Liver (tissue), 9 donors: ENCODE results near the gene ELAVL2. TPM values are rescaled to one million over a fixed set of nuclear protein-coding genes. Genes with fewer than 3 reads are reported as not detected.

Experiments
- DNase-seq: peaks from one replicate; pipeline ENCODE4 v3.0.0-alpha.2; 2017; ENCODE audit warnings: low spot score
- H3K27ac ChIP-seq, 2 donors: one replicate each; pipeline ENCODE4 v1.7.0; 2013; ENCODE audit warnings: inconsistent platforms in 2 of 2, low read length in 2 of 2, control low read depth in 1 of 2, low read depth in 1 of 2, mild to moderate bottlenecking in 1 of 2
- H3K27me3 ChIP-seq, 4 donors: one replicate each; pipeline versions ENCODE4 v1.6.1 to v1.7.0; 2013; ENCODE audit warnings: low read length in 3 of 4, inconsistent platforms in 1 of 4, mild to moderate bottlenecking in 1 of 4, moderate library complexity in 1 of 4; ENCODE audit not compliant: control insufficient read depth in 4 of 4, insufficient read depth in 4 of 4
- H3K36me3 ChIP-seq, 4 donors: one replicate each; pipeline versions ENCODE4 v1.6.1 to v1.7.0; 2013; ENCODE audit warnings: low read length in 3 of 4, mild to moderate bottlenecking in 3 of 4, low read depth in 1 of 4, moderate library complexity in 1 of 4; ENCODE audit not compliant: control insufficient read depth in 4 of 4, insufficient read depth in 3 of 4
- H3K4me1 ChIP-seq, 4 donors: one replicate each; pipeline versions ENCODE4 v1.6.1 to v1.7.0; 2013; ENCODE audit warnings: low read length in 3 of 4, mild to moderate bottlenecking in 3 of 4, moderate library complexity in 1 of 4; ENCODE audit not compliant: control insufficient read depth in 4 of 4, insufficient read depth in 4 of 4
- H3K4me3 ChIP-seq, 3 donors: one replicate each; pipeline versions ENCODE4 v1.6.1 to v1.7.0; 2013; ENCODE audit warnings: low read length in 3 of 3, control low read depth in 1 of 3, low read depth in 1 of 3, mild to moderate bottlenecking in 1 of 3
- H3K9ac ChIP-seq, 2 donors: one replicate each; pipeline ENCODE4 v1.7.0; 2013; ENCODE audit warnings: low read length in 2 of 2, mild to moderate bottlenecking in 2 of 2, moderate library complexity in 2 of 2, control low read depth in 1 of 2, low read depth in 1 of 2
- H3K9me3 ChIP-seq, 4 donors: one replicate each; pipeline versions ENCODE4 v1.6.1 to v1.7.0; 2013; ENCODE audit warnings: low read length in 3 of 4; ENCODE audit not compliant: control insufficient read depth in 4 of 4
- ATF3 ChIP-seq: IDR thresholded peaks from 2 replicates; pipeline ENCODE4 v1.6.1; 2016; ENCODE audit warnings: antibody characterized with exemption
- CTCF ChIP-seq: fragments of 150-350 bp; IDR thresholded peaks from 2 replicates; pipeline ENCODE4 v1.5.1; 2017; ENCODE audit warnings: improper control_type of control experiment, low read depth, low read length; ENCODE audit not compliant: missing input control
- EGR1 ChIP-seq, 2 donors: IDR thresholded peaks; 2 replicates each; pipeline ENCODE4 v1.6.1; 2016 to 2018; ENCODE audit warnings: antibody characterized with exemption in 2 of 2, low read depth in 2 of 2
- FOXA1 ChIP-seq: IDR thresholded peaks from 2 replicates; pipeline ENCODE4 v1.6.1; 2016; ENCODE audit warnings: antibody characterized with exemption
- FOXA2 ChIP-seq: IDR thresholded peaks from 2 replicates; pipeline ENCODE4 v1.6.1; 2016; ENCODE audit warnings: antibody characterized with exemption
- GABPA ChIP-seq, 2 donors: IDR thresholded peaks in 1 of 2; conservative IDR thresholded peaks in 1 of 2; 2 replicates each; pipeline ENCODE4 v1.6.1; 2016; ENCODE audit warnings: antibody characterized with exemption in 2 of 2, mild to moderate bottlenecking in 1 of 2, moderate library complexity in 1 of 2
- JUND ChIP-seq, 2 donors: IDR thresholded peaks; 2 replicates each; pipeline ENCODE4 v1.6.1; 2016; ENCODE audit warnings: antibody characterized with exemption in 2 of 2
- MAX ChIP-seq: IDR thresholded peaks from 2 replicates; pipeline ENCODE4 v1.6.1; 2016; ENCODE audit warnings: antibody characterized with exemption
- NR2F2 ChIP-seq: IDR thresholded peaks from 2 replicates; pipeline ENCODE4 v1.6.1; 2016; ENCODE audit warnings: antibody characterized with exemption
- RAD21 ChIP-seq, 2 donors: IDR thresholded peaks; 2 replicates each; pipeline ENCODE4 v1.6.1; 2016; ENCODE audit warnings: antibody characterized with exemption in 2 of 2, mild to moderate bottlenecking in 2 of 2
- REST ChIP-seq: IDR thresholded peaks from 2 replicates; pipeline ENCODE4 v1.6.1; 2016; ENCODE audit warnings: antibody characterized with exemption, mild to moderate bottlenecking
- TAF1 ChIP-seq: conservative IDR thresholded peaks from 2 replicates; pipeline ENCODE4 v1.6.1; 2016; ENCODE audit warnings: antibody characterized with exemption, mild to moderate bottlenecking
- ZBTB33 ChIP-seq: IDR thresholded peaks from 2 replicates; pipeline ENCODE4 v1.6.1; 2016; ENCODE audit warnings: antibody characterized with exemption
- WGBS: extraction: QIAGEN DNeasy Blood & Tissue Kit; methylation state at CpG from one replicate; pipeline ENCODE4 v1.1.7; 2013; 5-methylcytosine and 5-hydroxymethylcytosine counted together
- polyA plus RNA-seq, 2 donors: library from polyadenylated mRNA; stranded (reverse) in 1 of 2; unstranded in 1 of 2; fragments of 200-250 nt in 1 of 2; fragments of >200 nt in 1 of 2; fragmentation: Nextera tagmentation in 1 of 2; extraction: Ambion mirVana in 1 of 2; gene quantifications; one replicate each; pipeline versions ENCODE4 v1.2.1 to v1.2.3, GENCODE V29; 2013 to 2015
- total RNA-seq, 2 donors: library from RNA; depleted of rRNA; stranded (reverse); fragments of >200 nt; gene quantifications; one replicate each; pipeline ENCODE4 v1.2.3, GENCODE V29; 2014
- donor health status: healthy.
- donor health status: healthy.
- donor health status: healthy.
- donor health status: healthy.
- donor health status: healthy.

Gene ELAVL2
- total and polyA plus RNA-seq, 4 donors: 0.19 TPM; not detected in 3

GRCh38 chr9:23790351-23791260, 35.4 kb downstream of the ELAVL2 start:
- Histone ChIP-seq H3K27me3 (no peaks in the 10 kb centered on the region), H3K27ac (no peak overlapping the region), H3K36me3 (no peaks in the 10 kb centered on the region), H3K9ac (no peak overlapping the region), H3K4me3 (no peak overlapping the region), H3K4me1 (no peaks in the 10 kb centered on the region), H3K9me3 (peaks cover 0 to 2% (median 0%) of the 10 kb centered on the region in 4 donors)
- DNase-seq: no peak
- WGBS: 69% methylated on average over 9 of the region's 9 CpGs
- TF ChIP-seq TAF1 (no peak), NR2F2 (no peak), REST (no peak)

GRCh38 chr9:23789529-23790254, 36.3 kb downstream of the ELAVL2 start:
- no peak for DNase-seq
- Histone ChIP-seq H3K4me1 (no peaks in the 10 kb centered on the region), H3K4me3 (no peak overlapping the region), H3K9ac (no peak overlapping the region), H3K27me3 (no peaks in the 10 kb centered on the region), H3K36me3 (no peaks in the 10 kb centered on the region), H3K9me3 (peaks cover 0 to 2% (median 0%) of the 10 kb centered on the region in 4 donors), H3K27ac (no peak overlapping the region)
- TF ChIP-seq MAX (no peak), NR2F2 (no peak), EGR1 (IDR thresholded peaks at IDR 0.05; ENCODE audit: low read depth in 2 of 2) (no peak), TAF1 (no peak), RAD21 (IDR thresholded peaks at IDR 0.05) (no peak), REST (no peak), CTCF (no peak), ATF3 (no peak), FOXA1 (no peak), GABPA (IDR thresholded peaks at IDR 0.05 in 1 of 2, conservative IDR thresholded peaks at IDR 0.05 in 1 of 2) (no peak), FOXA2 (no peak), ZBTB33 (no peak), JUND (IDR thresholded peaks at IDR 0.05) (no peak)
- 60% methylated on average over 4 of the region's 4 CpGs for WGBS
